K562 (cell line): ENCODE results near the gene ZNF804A.

ENCODE experiments used
- EGR1 ChIP-seq: fragments of 450-650 bp; conservative IDR thresholded peaks from 2 replicates; pipeline ENCODE4 v1.6.1; 2017; ENCODE audit warnings: mild to moderate bottlenecking
- EZH2 ChIP-seq: IDR thresholded peaks from 2 replicates; pipeline ENCODE4 v1.6.1; 2012; ENCODE audit warnings: low read depth, mild to moderate bottlenecking, inconsistent platforms, low read length, borderline replicate concordance
- FOXJ3 ChIP-seq: sonication (generic); formaldehyde crosslinking; IDR thresholded peaks from 2 replicates; pipeline ENCODE4 v1.4.0; 2020; ENCODE audit warnings: mild to moderate bottlenecking, missing genetic modification reagents
- GTF2F1 ChIP-seq: IDR thresholded peaks from 2 replicates; pipeline ENCODE4 v1.6.1; 2011; ENCODE audit warnings: low read depth, low read length, improper control_type of control experiment
- POLR2A ChIP-seq: fragments of 450-650 bp; conservative IDR thresholded peaks from 2 replicates; pipeline ENCODE4 v1.6.1; 2016
- RFX7 ChIP-seq: fragments of 250-450 bp; sonication (Bioruptor Pico); IDR thresholded peaks from 2 replicates; pipeline ENCODE4 v1.5.1; 2021; ENCODE audit warnings: mild to moderate bottlenecking
- SP2 ChIP-seq: IDR thresholded peaks from 2 replicates; pipeline ENCODE4 v1.6.1; 2011; ENCODE audit warnings: mild to moderate bottlenecking, low read depth, low read length, moderate library complexity; ENCODE audit not compliant: poor library complexity, severe bottlenecking; ENCODE audit errors: extremely low read depth
- TAL1 ChIP-seq: fragments of 450-650 bp; IDR thresholded peaks from 2 replicates; pipeline ENCODE4 v1.6.1; 2016; ENCODE audit warnings: mild to moderate bottlenecking
- ZFX ChIP-seq: sonication (generic); formaldehyde crosslinking; IDR thresholded peaks from 2 replicates; pipeline ENCODE4 v1.8.0; 2022; ENCODE audit warnings: mild to moderate bottlenecking, missing genetic modification reagents, moderate library complexity
- TF ChIP-seq, protein P1 (sequence below), 3 experiments: IDR thresholded peaks in 2 of 3; conservative IDR thresholded peaks in 1 of 3; 2 replicates each; pipeline ENCODE4 v1.5.1; 2011 to 2012; ENCODE audit warnings: low read length in 3 of 3, mild to moderate bottlenecking in 3 of 3, control low read depth in 2 of 3, improper control_type of control experiment in 1 of 3, inconsistent platforms in 1 of 3, low read depth in 1 of 3, mixed read lengths in 1 of 3, moderate library complexity in 1 of 3; ENCODE audit not compliant: insufficient read depth in 2 of 3
- TF ChIP-seq, protein P2 (sequence below), 2 experiments: fragments of 450-650 bp in 1 of 2; sonication (generic) in 1 of 2; formaldehyde crosslinking in 1 of 2; IDR thresholded peaks in 1 of 2; conservative IDR thresholded peaks in 1 of 2; 2 replicates each; pipeline versions ENCODE4 v1.6.1 to v1.8.1; 2016 to 2023; ENCODE audit warnings: mild to moderate bottlenecking in 2 of 2, moderate library complexity in 2 of 2, inconsistent platforms in 1 of 2, missing genetic modification reagents in 1 of 2
- TF ChIP-seq, protein P3 (sequence below): sonication (generic); formaldehyde crosslinking; IDR thresholded peaks from 2 replicates; pipeline ENCODE4 v1.8.1; 2023; ENCODE audit warnings: mild to moderate bottlenecking, missing genetic modification reagents
- TF ChIP-seq, protein P4 (sequence below): sonication (generic); formaldehyde crosslinking; IDR thresholded peaks from 2 replicates; pipeline ENCODE4 v1.8.1; 2022; ENCODE audit warnings: missing genetic modification reagents

DNA sequence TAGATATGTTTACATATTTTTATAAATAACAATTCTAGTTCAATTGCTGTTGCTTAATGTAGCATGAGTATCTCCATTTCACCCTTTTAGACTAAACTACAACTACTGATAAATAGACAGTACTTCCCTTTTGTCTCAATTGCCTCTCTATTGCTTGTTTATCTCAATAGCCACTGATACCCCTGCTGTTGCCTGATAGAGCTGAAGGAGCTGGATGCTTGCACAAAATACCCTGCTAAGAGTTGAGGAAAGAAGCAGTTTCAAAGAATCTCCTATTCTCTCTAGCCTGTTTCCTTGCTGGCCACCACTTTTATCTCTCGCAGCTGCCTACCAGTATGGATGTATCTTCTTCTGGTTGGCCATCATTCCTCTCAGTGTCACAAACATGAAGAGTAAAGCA is 16.9 kb upstream of the ZNF804A start:
- TF ChIP-seq RFX7: no peak
- TF ChIP-seq, protein P1, sequence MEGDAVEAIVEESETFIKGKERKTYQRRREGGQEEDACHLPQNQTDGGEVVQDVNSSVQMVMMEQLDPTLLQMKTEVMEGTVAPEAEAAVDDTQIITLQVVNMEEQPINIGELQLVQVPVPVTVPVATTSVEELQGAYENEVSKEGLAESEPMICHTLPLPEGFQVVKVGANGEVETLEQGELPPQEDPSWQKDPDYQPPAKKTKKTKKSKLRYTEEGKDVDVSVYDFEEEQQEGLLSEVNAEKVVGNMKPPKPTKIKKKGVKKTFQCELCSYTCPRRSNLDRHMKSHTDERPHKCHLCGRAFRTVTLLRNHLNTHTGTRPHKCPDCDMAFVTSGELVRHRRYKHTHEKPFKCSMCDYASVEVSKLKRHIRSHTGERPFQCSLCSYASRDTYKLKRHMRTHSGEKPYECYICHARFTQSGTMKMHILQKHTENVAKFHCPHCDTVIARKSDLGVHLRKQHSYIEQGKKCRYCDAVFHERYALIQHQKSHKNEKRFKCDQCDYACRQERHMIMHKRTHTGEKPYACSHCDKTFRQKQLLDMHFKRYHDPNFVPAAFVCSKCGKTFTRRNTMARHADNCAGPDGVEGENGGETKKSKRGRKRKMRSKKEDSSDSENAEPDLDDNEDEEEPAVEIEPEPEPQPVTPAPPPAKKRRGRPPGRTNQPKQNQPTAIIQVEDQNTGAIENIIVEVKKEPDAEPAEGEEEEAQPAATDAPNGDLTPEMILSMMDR (IDR thresholded peaks at IDR 0.05 in 2 of 3, conservative IDR thresholded peaks at IDR 0.05 in 1 of 3; ENCODE audit: insufficient read depth in 2 of 3, low read depth in 1 of 3, low read length in 3 of 3): no peak
- TF ChIP-seq EGR1: no peak
- TF ChIP-seq, protein P2, sequence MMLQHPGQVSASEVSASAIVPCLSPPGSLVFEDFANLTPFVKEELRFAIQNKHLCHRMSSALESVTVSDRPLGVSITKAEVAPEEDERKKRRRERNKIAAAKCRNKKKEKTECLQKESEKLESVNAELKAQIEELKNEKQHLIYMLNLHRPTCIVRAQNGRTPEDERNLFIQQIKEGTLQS (IDR thresholded peaks at IDR 0.05): no peak
- TF ChIP-seq, protein P2 (CRISPR knock-in tag; conservative IDR thresholded peaks at IDR 0.05): no peak
- TF ChIP-seq ZFX (CRISPR knock-in tag): no peak
- TF ChIP-seq, protein P3, sequence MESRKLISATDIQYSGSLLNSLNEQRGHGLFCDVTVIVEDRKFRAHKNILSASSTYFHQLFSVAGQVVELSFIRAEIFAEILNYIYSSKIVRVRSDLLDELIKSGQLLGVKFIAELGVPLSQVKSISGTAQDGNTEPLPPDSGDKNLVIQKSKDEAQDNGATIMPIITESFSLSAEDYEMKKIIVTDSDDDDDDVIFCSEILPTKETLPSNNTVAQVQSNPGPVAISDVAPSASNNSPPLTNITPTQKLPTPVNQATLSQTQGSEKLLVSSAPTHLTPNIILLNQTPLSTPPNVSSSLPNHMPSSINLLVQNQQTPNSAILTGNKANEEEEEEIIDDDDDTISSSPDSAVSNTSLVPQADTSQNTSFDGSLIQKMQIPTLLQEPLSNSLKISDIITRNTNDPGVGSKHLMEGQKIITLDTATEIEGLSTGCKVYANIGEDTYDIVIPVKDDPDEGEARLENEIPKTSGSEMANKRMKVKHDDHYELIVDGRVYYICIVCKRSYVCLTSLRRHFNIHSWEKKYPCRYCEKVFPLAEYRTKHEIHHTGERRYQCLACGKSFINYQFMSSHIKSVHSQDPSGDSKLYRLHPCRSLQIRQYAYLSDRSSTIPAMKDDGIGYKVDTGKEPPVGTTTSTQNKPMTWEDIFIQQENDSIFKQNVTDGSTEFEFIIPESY (CRISPR knock-in tag): no peak
- TF ChIP-seq GTF2F1: no peak
- TF ChIP-seq SP2: no peak
- TF ChIP-seq, protein P4, sequence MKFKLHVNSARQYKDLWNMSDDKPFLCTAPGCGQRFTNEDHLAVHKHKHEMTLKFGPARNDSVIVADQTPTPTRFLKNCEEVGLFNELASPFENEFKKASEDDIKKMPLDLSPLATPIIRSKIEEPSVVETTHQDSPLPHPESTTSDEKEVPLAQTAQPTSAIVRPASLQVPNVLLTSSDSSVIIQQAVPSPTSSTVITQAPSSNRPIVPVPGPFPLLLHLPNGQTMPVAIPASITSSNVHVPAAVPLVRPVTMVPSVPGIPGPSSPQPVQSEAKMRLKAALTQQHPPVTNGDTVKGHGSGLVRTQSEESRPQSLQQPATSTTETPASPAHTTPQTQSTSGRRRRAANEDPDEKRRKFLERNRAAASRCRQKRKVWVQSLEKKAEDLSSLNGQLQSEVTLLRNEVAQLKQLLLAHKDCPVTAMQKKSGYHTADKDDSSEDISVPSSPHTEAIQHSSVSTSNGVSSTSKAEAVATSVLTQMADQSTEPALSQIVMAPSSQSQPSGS: no peak
- TF ChIP-seq EZH2: no peak
- no peak for TF ChIP-seq POLR2A
- peak; percentile 22; the same call in 1 of the 2 replicates for TF ChIP-seq TAL1
- TF ChIP-seq FOXJ3: no peak
